ENCODE data around the gene MTTP. TPM values are rescaled to one million over a fixed set of nuclear protein-coding genes. Genes with fewer than 3 reads are reported as not detected.
A peak's percentile ranks its signal among the peaks of the same experiment; 100 is the strongest.

Gene MTTP
- total RNA-seq, 2 donors from 2014 or later, result 0.29 to 0.83 TPM

- no peaks in the 10 kb centered on the region for H3K36me3 Mint-ChIP-seq (ENCODE audit: insufficient read depth in 2 of 2)
- ATAC-seq (replicated peaks in 1 of 2), result no peak
- H3K27ac Mint-ChIP-seq, result no peak overlapping the region
- H3K4me1 Mint-ChIP-seq (ENCODE audit: low read depth), result no peaks in the 10 kb centered on the region
- DNase-seq, result no peak
- H3K4me3 Mint-ChIP-seq, result no peak overlapping the region
- H3K9me3 Mint-ChIP-seq, result no peaks in the 10 kb centered on the region
- H3K27me3 Mint-ChIP-seq (ENCODE audit: low read depth), result peaks cover 25% of the 10 kb centered on the region
Observed at GRCh38 chr4:99572527-99573240, 1.9 kb upstream of the MTTP start.

GRCh38 chr4:99573735-99574368, 772 bp upstream of the MTTP start:
- Mint-ChIP-seq H3K9me3 (no peaks in the 10 kb centered on the region), H3K27ac (no peak overlapping the region), H3K4me1 (ENCODE audit: low read depth) (no peaks in the 10 kb centered on the region), H3K27me3 (ENCODE audit: low read depth) (peaks cover 23% of the 10 kb centered on the region), H3K4me3 (no peak overlapping the region), H3K36me3 (ENCODE audit: insufficient read depth in 2 of 2) (no peaks in the 10 kb centered on the region)
- ATAC-seq (replicated peaks in 1 of 2), result no peak
- DNase-seq, result no peak

GRCh38 chr4:99578714-99579113, 4.1 kb downstream of the MTTP start:
- Mint-ChIP-seq H3K9me3 (no peaks in the 10 kb centered on the region), H3K4me1 (ENCODE audit: low read depth) (no peaks in the 10 kb centered on the region), H3K27me3 (ENCODE audit: low read depth) (peaks cover 49% of the 10 kb centered on the region), H3K4me3 (no peak overlapping the region), H3K36me3 (ENCODE audit: insufficient read depth in 2 of 2) (no peaks in the 10 kb centered on the region), H3K27ac (no peak overlapping the region)
- no peak for ATAC-seq (replicated peaks in 1 of 2)
- DNase-seq, result no peak

- Mint-ChIP-seq H3K9me3 (no peaks in the 10 kb centered on the region), H3K4me1 (ENCODE audit: low read depth) (no peaks in the 10 kb centered on the region), H3K4me3 (no peak overlapping the region), H3K27me3 (ENCODE audit: low read depth) (peaks cover 56% of the 10 kb centered on the region), H3K36me3 (ENCODE audit: insufficient read depth in 2 of 2) (no peaks in the 10 kb centered on the region), H3K27ac (no peak overlapping the region)
- ATAC-seq (replicated peaks in 1 of 2), result no peak
- DNase-seq, result no peak
Observed at GRCh38 chr4:99585516-99585915, 10.9 kb downstream of the MTTP start.

GRCh38 chr4:99586322-99586721, 11.7 kb downstream of the MTTP start:
- H3K27me3 Mint-ChIP-seq (ENCODE audit: low read depth), result peaks cover 48% of the 10 kb centered on the region
- H3K4me3 Mint-ChIP-seq, result no peak overlapping the region
- H3K27ac Mint-ChIP-seq, result peak overlapping the region; percentile 28
- no peaks in the 10 kb centered on the region for H3K4me1 Mint-ChIP-seq (ENCODE audit: low read depth)
- H3K9me3 Mint-ChIP-seq, result no peaks in the 10 kb centered on the region
- no peaks in the 10 kb centered on the region for H3K36me3 Mint-ChIP-seq (ENCODE audit: insufficient read depth in 2 of 2)
- no peak for ATAC-seq (replicated peaks in 1 of 2)
- DNase-seq, result no peak

GRCh38 chr4:99586797-99587196, 12.2 kb downstream of the MTTP start:
- Mint-ChIP-seq H3K9me3 (no peaks in the 10 kb centered on the region), H3K27me3 (ENCODE audit: low read depth) (peaks cover 43% of the 10 kb centered on the region), H3K4me1 (ENCODE audit: low read depth) (no peaks in the 10 kb centered on the region), H3K36me3 (ENCODE audit: insufficient read depth in 2 of 2) (no peaks in the 10 kb centered on the region), H3K27ac (no peak overlapping the region), H3K4me3 (no peak overlapping the region)
- DNase-seq (no peak), ATAC-seq (replicated peaks in 1 of 2) (no peak)

- Mint-ChIP-seq H3K36me3 (ENCODE audit: insufficient read depth in 2 of 2) (no peaks in the 10 kb centered on the region), H3K4me1 (ENCODE audit: low read depth) (no peaks in the 10 kb centered on the region), H3K27me3 (ENCODE audit: low read depth) (peaks cover 38% of the 10 kb centered on the region), H3K4me3 (no peak overlapping the region), H3K9me3 (no peaks in the 10 kb centered on the region), H3K27ac (no peak overlapping the region)
- ATAC-seq (replicated peaks in 1 of 2) (no peak), DNase-seq (no peak)
Observed at GRCh38 chr4:99587309-99587708, 12.7 kb downstream of the MTTP start.

- H3K9me3 Mint-ChIP-seq, result no peaks in the 10 kb centered on the region
- ATAC-seq (replicated peaks in 1 of 2), result no peak
- H3K4me3 Mint-ChIP-seq, result no peak overlapping the region
- H3K27ac Mint-ChIP-seq, result no peak overlapping the region
- peaks cover 33% of the 10 kb centered on the region for H3K27me3 Mint-ChIP-seq (ENCODE audit: low read depth)
- DNase-seq, result no peak
- no peaks in the 10 kb centered on the region for H3K4me1 Mint-ChIP-seq (ENCODE audit: low read depth)
- H3K36me3 Mint-ChIP-seq (ENCODE audit: insufficient read depth in 2 of 2), result no peaks in the 10 kb centered on the region
Observed at GRCh38 chr4:99587803-99588202, 13.2 kb downstream of the MTTP start.

GRCh38 chr4:99591757-99592156, 17.1 kb downstream of the MTTP start:
- Mint-ChIP-seq H3K27me3 (ENCODE audit: low read depth) (peaks cover 21% of the 10 kb centered on the region), H3K4me1 (ENCODE audit: low read depth) (no peaks in the 10 kb centered on the region), H3K27ac (no peak overlapping the region), H3K36me3 (ENCODE audit: insufficient read depth in 2 of 2) (no peaks in the 10 kb centered on the region), H3K4me3 (no peak overlapping the region), H3K9me3 (no peaks in the 10 kb centered on the region)
- no peak for DNase-seq
- no peak for ATAC-seq (replicated peaks in 1 of 2)

- H3K4me3 Mint-ChIP-seq, result no peak overlapping the region
- peaks cover 14% of the 10 kb centered on the region for H3K27me3 Mint-ChIP-seq (ENCODE audit: low read depth)
- no peak for ATAC-seq (replicated peaks in 1 of 2)
- H3K36me3 Mint-ChIP-seq (ENCODE audit: insufficient read depth in 2 of 2), result no peaks in the 10 kb centered on the region
- DNase-seq, result no peak
- H3K27ac Mint-ChIP-seq, result no peak overlapping the region
- no peaks in the 10 kb centered on the region for H3K9me3 Mint-ChIP-seq
- H3K4me1 Mint-ChIP-seq (ENCODE audit: low read depth), result no peaks in the 10 kb centered on the region
Observed at GRCh38 chr4:99593781-99594641, 19.4 kb downstream of the MTTP start.

GRCh38 chr4:99594818-99595217, 20.2 kb downstream of the MTTP start:
- Mint-ChIP-seq H3K4me3 (no peak overlapping the region), H3K27ac (no peak overlapping the region), H3K36me3 (ENCODE audit: insufficient read depth in 2 of 2) (no peaks in the 10 kb centered on the region), H3K4me1 (ENCODE audit: low read depth) (no peaks in the 10 kb centered on the region), H3K27me3 (ENCODE audit: low read depth) (peaks cover 8% of the 10 kb centered on the region), H3K9me3 (no peaks in the 10 kb centered on the region)
- DNase-seq (no peak), ATAC-seq (replicated peaks in 1 of 2) (no peak)

GRCh38 chr4:99606716-99607115, 32.1 kb downstream of the MTTP start:
- no peak overlapping the region for H3K27ac Mint-ChIP-seq
- DNase-seq (no peak), ATAC-seq (replicated peaks in 1 of 2) (no peak)
- no peak overlapping the region for H3K4me3 Mint-ChIP-seq
- H3K4me1 Mint-ChIP-seq (ENCODE audit: low read depth), result no peaks in the 10 kb centered on the region
- H3K27me3 Mint-ChIP-seq (ENCODE audit: low read depth), result peaks cover 45% of the 10 kb centered on the region
- no peaks in the 10 kb centered on the region for H3K36me3 Mint-ChIP-seq (ENCODE audit: insufficient read depth in 2 of 2)
- no peaks in the 10 kb centered on the region for H3K9me3 Mint-ChIP-seq

GRCh38 chr4:99608417-99608816, 33.8 kb downstream of the MTTP start:
- no peaks in the 10 kb centered on the region for H3K36me3 Mint-ChIP-seq (ENCODE audit: insufficient read depth in 2 of 2)
- H3K27me3 Mint-ChIP-seq (ENCODE audit: low read depth), result peaks cover 44% of the 10 kb centered on the region
- H3K27ac Mint-ChIP-seq, result no peak overlapping the region
- no peak for ATAC-seq (replicated peaks in 1 of 2)
- no peaks in the 10 kb centered on the region for H3K4me1 Mint-ChIP-seq (ENCODE audit: low read depth)
- no peak for DNase-seq
- H3K9me3 Mint-ChIP-seq, result no peaks in the 10 kb centered on the region
- no peak overlapping the region for H3K4me3 Mint-ChIP-seq

Data from activated T-cell treated with anti-CD3 and anti-CD28 coated beads, Interleukin-2, amount 50 U/mL, for 72 hours (primary cell).